GM21423 (cell line): ENCODE measurements around the gene CPE.
"Not testable (repeated sequence)": the region's sequence is repeated elsewhere in the genome, so short reads cannot be mapped to it uniquely, and the experiment has no call there.

Experiments used
- ATAC-seq: cut with Tn5 transposase; IDR thresholded peaks from one replicate; pipeline ENCODE4 v1.9.1; 2021; ENCODE audit warnings: mild to moderate bottlenecking, moderate library complexity; ENCODE audit not compliant: unreplicated experiment

The CPE gene

GRCh38 chr4:165403048-165403447, 24.2 kb downstream of the CPE start:
- ATAC-seq, result no peak

DNA sequence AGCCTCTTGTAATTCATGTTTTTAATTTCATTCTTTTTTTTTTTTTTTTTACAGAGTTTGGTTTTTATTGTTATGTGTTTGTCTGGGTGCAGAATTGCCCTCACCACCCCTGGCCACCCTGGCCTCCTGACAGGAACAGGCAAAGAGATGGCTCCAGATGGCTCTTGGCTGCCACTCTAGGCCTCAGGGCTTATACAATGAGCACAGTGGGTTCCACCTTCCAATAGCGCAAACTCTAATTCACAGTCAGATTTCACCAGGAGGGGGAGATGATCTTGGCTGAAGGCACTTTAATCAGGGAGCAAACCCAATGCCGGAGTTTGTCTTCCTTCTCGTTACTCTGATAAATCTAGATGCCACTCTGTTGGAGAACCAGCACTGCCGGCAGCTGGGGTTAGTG, 24.8 kb downstream of the CPE start:
- no peak for ATAC-seq

DNA sequence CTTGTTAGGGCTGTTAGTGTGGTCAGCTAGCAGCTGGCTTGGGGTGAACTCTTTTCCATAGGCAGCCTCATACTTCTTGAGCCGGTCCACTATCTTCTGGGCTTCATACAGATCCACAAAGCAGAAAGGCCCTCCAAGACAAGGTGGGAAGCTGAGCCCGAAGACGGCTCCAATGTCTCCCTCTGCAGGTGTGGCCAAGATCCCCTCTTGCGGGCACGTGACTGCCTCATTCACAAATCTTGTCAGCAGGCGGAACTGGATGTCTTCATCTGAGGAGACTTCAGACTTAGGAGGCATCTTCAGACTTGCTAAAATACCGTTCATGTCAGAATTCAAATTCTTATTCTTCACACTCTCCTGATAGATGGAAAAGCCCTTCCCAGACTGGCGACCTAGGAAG, 25.3 kb downstream of the CPE start:
- no peak for ATAC-seq

- ATAC-seq, result no peak
These were observed 25.9 kb downstream of the CPE start for GRCh38 chr4:165404696-165405095.

DNA sequence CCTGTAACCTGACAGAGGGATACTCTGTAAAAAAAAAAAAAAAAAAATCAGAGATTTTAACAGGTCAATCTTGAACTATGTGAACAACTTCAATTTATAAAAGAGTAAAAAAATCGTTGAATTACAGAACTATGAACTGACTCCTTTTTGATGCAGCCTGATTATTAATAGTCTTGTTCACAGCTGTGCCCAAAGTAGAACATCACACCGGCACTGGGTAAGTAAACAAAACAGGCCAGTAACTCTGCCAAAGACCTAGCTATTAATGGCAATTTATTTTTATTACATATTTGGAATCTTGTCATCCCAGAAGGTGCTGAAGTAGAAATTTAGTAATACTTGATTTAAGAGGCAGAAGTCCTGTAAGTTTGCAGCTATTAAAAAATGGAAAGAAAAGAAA, 31.4 kb downstream of the CPE start:
- ATAC-seq, result no peak

DNA sequence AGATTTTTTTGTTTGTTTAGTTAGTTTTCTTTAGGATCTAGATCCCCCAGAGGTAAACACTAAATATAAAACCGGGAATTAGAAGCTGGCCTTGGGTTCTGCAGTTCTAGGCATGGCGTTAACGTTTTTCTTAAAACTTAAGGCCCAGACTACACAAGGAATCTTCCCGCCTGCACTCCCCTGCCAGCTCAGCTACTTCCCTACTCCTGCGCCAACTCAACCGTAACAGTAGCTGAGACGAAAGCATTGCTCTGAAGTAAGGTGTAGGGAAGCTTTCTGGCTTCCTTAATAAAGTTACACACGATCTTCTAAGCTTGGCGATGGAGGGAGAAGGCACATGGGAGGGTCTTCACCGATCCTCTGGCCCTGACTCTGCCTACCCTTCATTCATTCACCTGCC, 37.1 kb downstream of the CPE start:
- ATAC-seq, result no peak

- ATAC-seq, result no peak
These were observed 39.3 kb downstream of the CPE start for GRCh38 chr4:165418073-165418472.

- no peak for ATAC-seq
These were observed 46.8 kb downstream of the CPE start for GRCh38 chr4:165425629-165426028.

DNA sequence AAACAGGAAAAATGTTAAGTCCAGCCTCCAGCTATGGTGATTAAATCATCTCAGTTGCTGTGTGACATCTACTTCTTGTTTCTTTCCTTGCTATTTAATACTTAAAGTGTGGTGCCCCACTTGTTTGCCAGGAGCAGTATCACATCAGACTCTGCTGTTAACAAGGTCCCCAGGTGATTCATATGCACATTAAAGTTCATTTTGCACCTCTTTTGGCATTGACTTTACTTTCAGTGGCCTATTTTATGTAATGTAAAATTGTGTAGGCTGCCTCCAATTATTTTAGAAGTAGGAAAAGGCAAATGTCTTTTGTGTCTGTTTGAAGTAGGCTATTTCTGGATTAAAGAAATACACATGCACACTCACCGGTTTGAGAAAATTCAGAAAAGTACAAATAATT, 47.5 kb downstream of the CPE start:
- no peak for ATAC-seq

DNA sequence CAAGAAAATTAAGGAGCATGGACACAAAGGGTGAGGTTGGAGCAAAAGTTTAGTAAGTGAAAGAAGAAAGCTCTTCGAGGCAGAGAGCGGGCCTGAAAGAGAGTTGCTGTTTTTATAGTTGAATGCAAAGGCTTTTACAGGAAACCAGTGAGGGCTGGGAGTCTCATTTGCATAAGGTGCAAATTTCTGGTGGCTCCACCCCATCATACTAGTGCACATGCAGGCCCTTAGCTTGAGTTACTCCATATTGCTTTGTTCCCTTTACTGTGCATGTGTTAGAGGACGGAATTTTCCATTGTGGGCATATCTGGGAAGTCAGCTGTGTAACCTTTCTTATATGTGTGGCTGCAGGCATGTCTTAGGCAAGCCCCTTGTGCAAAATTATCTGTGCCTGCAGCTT, 48.0 kb downstream of the CPE start:
- no peak for ATAC-seq

GRCh38 chr4:165428957-165429356, 50.1 kb downstream of the CPE start:
- no peak for ATAC-seq

- no peak for ATAC-seq
These were observed 54.7 kb downstream of the CPE start for GRCh38 chr4:165433529-165433928.

DNA sequence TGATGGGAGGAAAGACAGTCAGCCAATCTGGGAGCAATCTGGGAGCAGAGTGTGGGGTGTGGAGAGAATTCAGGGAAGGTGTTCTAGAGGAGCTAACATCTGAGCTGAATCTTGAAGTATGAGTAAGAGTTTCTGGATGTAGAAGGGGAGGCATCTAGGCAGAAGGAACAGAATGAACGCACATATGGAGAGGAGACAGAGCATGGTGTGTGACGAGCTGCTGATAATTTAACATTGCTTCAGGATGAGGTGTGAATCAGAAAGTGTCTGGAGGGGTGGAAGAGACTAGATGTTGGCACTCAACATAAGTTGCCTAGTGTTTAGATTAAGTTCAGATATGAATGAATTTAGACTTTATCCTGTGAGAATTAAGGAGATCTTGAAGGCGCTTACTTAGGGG, 58.9 kb downstream of the CPE start:
- no peak for ATAC-seq

DNA sequence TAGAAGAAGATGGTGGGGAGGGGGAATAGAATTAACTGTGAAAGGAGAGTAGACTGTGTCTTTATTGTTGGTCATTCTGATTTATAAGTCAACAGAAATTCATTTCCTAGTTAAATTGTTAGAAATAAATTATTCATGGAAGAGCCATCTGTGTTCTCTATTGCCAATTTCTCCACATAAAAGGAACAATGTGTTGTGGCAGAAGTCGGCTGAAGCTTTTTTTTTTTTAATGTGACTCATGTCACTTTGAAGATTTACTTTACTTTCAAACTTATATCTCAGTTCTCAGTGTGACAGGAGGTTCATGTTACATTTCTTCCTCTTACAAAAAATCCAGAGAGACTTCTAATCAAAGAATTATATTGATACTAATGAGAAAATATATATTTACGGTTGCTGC, 60.5 kb downstream of the CPE start:
- ATAC-seq, result no peak

DNA sequence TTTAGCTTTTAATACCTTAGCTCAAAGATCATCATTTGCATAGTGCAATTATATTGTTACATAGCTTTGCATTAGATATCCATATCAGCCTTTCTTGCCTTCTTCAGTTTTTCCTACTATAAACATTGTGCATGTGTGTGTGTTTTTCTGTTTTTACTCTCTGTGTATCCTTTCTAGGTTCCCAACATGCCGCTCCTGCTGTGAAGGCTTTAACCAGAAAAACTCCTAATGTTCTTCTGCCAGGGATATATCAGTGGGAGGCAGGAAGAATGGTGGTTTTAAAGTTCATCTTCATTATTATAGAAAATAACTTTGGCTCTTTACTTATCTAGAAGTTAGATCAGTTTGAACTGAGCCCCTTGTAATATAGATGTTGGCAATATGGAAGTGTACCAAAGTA, 61.2 kb downstream of the CPE start:
- ATAC-seq, result no peak

GRCh38 chr4:165440415-165441158, 61.8 kb downstream of the CPE start:
- ATAC-seq, result no peak

DNA sequence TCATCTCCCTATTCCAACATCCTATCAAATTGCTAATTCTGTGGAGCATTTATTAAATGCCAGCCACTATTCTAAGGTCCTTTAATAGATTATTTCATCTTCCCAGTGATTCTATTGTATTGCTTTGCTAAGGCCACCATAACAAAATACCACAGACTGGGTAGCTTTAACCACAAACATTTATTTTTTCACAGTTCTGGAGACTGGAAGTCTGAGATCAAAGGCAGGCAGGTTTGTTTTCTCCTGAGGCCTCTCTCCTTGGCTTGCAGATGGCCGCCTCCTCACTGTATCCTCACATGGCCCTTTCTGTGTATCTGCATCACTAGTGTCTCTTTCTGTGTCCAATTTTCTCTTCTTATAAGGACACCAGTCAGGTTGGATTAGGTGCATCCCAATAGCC, 64.5 kb downstream of the CPE start:
- no peak for ATAC-seq

GRCh38 chr4:165448700-165449099, 69.9 kb downstream of the CPE start:
- no peak for ATAC-seq

DNA sequence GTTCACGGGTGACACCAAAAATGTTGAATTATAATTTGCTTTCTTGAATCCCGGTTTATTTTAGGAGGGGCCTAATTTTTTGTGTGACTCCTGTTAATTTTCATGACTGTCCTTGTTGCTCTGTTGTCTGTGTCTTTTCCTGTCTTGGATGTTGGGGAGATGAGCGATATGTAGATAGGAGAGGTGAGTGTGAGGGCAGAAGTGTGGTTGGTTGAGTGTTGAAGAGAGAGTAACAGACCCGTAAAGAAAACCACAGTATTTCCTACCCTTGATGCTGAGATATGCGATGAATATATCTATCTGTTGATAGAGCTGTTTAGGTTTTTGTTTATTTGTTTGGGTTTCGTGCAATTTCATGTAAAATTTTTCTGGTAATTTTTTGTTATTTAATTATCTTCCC, 70.5 kb downstream of the CPE start:
- no peak for ATAC-seq

- no peak for ATAC-seq
These were observed 72.1 kb downstream of the CPE start for GRCh38 chr4:165450871-165451270.

DNA sequence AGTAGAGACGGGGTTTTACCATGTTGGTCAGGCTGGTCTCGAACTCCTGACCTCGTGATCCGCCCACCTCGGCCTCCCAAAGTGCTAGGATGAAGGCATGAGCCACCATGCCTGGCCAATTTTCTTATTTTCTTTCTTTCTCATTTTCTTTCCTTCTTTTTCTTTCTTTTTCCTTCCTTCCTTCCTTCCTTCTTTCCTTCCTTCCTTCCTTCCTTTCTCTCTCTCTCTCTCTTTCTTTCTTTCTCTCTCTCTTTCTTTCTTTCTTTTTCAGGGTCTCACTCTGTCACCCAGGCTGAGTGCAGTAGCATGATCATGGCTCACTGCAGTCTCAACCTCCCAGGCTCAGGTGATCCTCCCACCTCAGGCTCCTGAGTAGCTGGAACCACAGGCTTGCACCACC, 74.3 kb downstream of the CPE start:
- ATAC-seq, result not testable (repeated sequence)

DNA sequence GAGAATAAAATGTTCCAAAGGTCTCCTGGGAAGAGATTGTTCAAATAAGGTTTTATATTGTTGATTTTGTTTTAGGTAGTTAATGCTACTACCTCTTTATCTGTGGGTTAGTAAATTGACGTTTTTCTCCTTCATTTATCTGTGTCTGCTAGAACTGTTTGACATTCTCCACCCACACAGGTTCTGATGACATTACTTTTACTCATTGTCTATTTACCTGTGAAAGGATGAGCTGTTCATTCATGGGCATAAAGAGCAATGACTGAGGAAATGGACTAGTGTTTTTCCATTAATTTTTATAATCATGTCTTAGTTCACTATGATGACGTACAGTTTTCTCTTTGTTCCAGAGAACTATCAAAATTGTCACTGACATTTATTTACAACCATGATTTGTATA, 75.6 kb downstream of the CPE start:
- no peak for ATAC-seq

- no peak for ATAC-seq
These were observed 79.0 kb downstream of the CPE start for GRCh38 chr4:165457793-165458192.
